Measurements from ENCODE around the gene NAV2.
"Not testable (repeated sequence)": the region's sequence is repeated elsewhere in the genome, so short reads cannot be mapped to it uniquely, and the experiment has no call there.

NAV2 gene

DNA sequence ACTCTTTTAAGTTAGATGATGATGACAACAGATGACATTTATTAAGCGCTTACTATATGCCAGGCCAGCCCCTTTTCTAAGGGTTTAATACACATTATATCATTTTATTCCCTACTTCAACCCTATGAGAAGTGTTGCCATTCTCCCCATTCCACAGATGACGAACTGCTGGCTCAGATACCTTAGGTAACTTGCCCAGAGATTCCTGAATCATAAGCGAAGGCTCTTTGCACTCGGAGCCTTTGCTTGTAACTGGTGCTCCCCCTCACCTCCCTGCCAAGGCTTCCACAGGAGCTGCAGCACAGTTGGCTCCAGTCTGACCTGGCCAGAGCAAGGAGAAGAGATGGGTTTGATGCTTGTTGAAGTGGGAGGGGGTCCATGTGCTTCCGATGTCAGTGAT lies 404.7 kb downstream of the NAV2 start:
- Histone ChIP-seq H3K27ac (no peak overlapping the region), H3K36me3 (ENCODE audit: insufficient read depth, low read length) (no peaks in the 10 kb centered on the region), H3K9me3 (ENCODE audit: low read depth, low read length) (no peaks in the 10 kb centered on the region), H3K9ac (ENCODE audit: insufficient read length) (no peak overlapping the region), H3K4me3 (no peak overlapping the region)
- no peak for TF ChIP-seq POLR2AphosphoS5 (IDR thresholded peaks at IDR 0.05; ENCODE audit: borderline replicate concordance, low read depth, low read length)
- TF ChIP-seq EZH2 (IDR thresholded peaks at IDR 0.05): no peak
- TF ChIP-seq FOXP2 (optimal IDR thresholded peaks at IDR 0.05; ENCODE audit: control extremely low read depth, extremely low read length, insufficient read depth): no peak
- no peak for DNase-seq (ENCODE audit: low read depth, low spot score)

- Histone ChIP-seq H3K9me3 (ENCODE audit: low read depth, low read length) (no peaks in the 10 kb centered on the region), H3K36me3 (ENCODE audit: insufficient read depth, low read length) (no peaks in the 10 kb centered on the region), H3K4me3 (no peak overlapping the region), H3K27ac (no peak overlapping the region), H3K9ac (ENCODE audit: insufficient read length) (no peak overlapping the region)
- no peak for TF ChIP-seq FOXP2 (optimal IDR thresholded peaks at IDR 0.05; ENCODE audit: control extremely low read depth, extremely low read length, insufficient read depth)
- no peak for TF ChIP-seq POLR2AphosphoS5 (IDR thresholded peaks at IDR 0.05; ENCODE audit: borderline replicate concordance, low read depth, low read length)
- no peak for TF ChIP-seq EZH2 (IDR thresholded peaks at IDR 0.05)
- DNase-seq (ENCODE audit: low read depth, low spot score): no peak
Measured at GRCh38 chr11:20118209-20118608, 405.6 kb downstream of the NAV2 start.

DNA sequence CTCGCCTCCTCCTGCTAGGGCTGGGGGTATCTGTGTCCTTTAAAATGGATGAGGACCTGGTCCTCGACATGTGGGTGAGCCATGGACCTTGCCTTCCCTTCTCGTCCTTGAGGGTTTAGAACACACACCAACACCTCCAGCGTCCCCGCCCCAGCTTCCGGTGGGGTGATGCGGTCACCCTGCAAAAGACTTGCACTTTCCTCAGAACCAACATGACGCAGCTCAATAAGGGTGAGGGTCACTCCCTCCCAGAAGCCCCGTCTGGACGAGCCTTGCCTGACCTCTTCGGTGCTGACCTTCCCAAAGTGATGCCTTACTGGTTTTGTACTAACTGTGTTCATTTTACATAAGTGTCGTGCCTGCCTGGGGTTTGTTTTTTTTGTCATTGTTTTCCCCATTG lies 406.7 kb downstream of the NAV2 start:
- DNase-seq (ENCODE audit: low read depth, low spot score): no peak

GRCh38 chr11:20120134-20120925 lies 407.7 kb downstream of the NAV2 start:
- H3K9ac ChIP-seq (ENCODE audit: insufficient read length): no peak overlapping the region
- no peaks in the 10 kb centered on the region for H3K36me3 ChIP-seq (ENCODE audit: insufficient read depth, low read length)
- H3K27ac ChIP-seq: no peak overlapping the region
- no peak overlapping the region for H3K4me3 ChIP-seq
- H3K9me3 ChIP-seq (ENCODE audit: low read depth, low read length): no peaks in the 10 kb centered on the region
- no peak for DNase-seq (ENCODE audit: low read depth, low spot score)
- TF ChIP-seq FOXP2 (optimal IDR thresholded peaks at IDR 0.05; ENCODE audit: control extremely low read depth, extremely low read length, insufficient read depth): no peak
- no peak for TF ChIP-seq POLR2AphosphoS5 (IDR thresholded peaks at IDR 0.05; ENCODE audit: borderline replicate concordance, low read depth, low read length)
- TF ChIP-seq EZH2 (IDR thresholded peaks at IDR 0.05): no peak

More for the DNA sequence above, 406.7 kb downstream of the NAV2 start:
- no peak overlapping the region for H3K4me3 ChIP-seq
- no peak overlapping the region for H3K27ac ChIP-seq
- no peaks in the 10 kb centered on the region for H3K9me3 ChIP-seq (ENCODE audit: low read depth, low read length)
- H3K36me3 ChIP-seq (ENCODE audit: insufficient read depth, low read length): no peaks in the 10 kb centered on the region
- TF ChIP-seq FOXP2 (optimal IDR thresholded peaks at IDR 0.05; ENCODE audit: control extremely low read depth, extremely low read length, insufficient read depth) (no peak), POLR2AphosphoS5 (IDR thresholded peaks at IDR 0.05; ENCODE audit: borderline replicate concordance, low read depth, low read length) (no peak), EZH2 (IDR thresholded peaks at IDR 0.05) (no peak)
- no peak overlapping the region for H3K9ac ChIP-seq (ENCODE audit: insufficient read length)

DNA sequence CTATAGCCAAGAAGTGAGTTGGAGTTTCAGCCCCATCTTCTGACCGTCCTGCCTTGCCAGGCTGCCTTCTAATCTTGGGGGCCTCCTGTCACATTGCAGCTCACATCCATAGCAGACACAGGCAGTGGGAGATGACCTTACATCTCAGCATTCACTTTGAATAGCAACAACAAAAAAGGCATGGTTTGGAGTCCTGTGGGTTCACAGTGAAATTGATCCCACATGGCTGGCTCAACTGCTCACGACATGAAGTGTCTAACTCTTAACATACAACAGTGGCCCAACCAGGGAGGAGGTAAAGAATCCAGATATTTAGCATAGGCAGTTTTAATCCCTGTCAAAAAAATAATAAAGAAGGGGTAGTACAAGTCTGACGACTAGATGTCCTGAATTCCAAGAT lies 409.5 kb downstream of the NAV2 start:
- TF ChIP-seq EZH2 (IDR thresholded peaks at IDR 0.05) (no peak), FOXP2 (optimal IDR thresholded peaks at IDR 0.05; ENCODE audit: control extremely low read depth, extremely low read length, insufficient read depth) (no peak), POLR2AphosphoS5 (IDR thresholded peaks at IDR 0.05; ENCODE audit: borderline replicate concordance, low read depth, low read length) (no peak)
- H3K36me3 ChIP-seq (ENCODE audit: insufficient read depth, low read length): no peaks in the 10 kb centered on the region
- H3K9me3 ChIP-seq (ENCODE audit: low read depth, low read length): no peaks in the 10 kb centered on the region
- H3K27ac ChIP-seq: no peak overlapping the region
- no peak for DNase-seq (ENCODE audit: low read depth, low spot score)
- no peak overlapping the region for H3K9ac ChIP-seq (ENCODE audit: insufficient read length)
- no peak overlapping the region for H3K4me3 ChIP-seq

- Histone ChIP-seq H3K36me3 (ENCODE audit: insufficient read depth, low read length) (no peaks in the 10 kb centered on the region), H3K9me3 (ENCODE audit: low read depth, low read length) (no peaks in the 10 kb centered on the region), H3K27ac (no peak overlapping the region), H3K9ac (ENCODE audit: insufficient read length) (no peak overlapping the region), H3K4me3 (no peak overlapping the region)
- no peak for DNase-seq (ENCODE audit: low read depth, low spot score)
- TF ChIP-seq POLR2AphosphoS5 (IDR thresholded peaks at IDR 0.05; ENCODE audit: borderline replicate concordance, low read depth, low read length): no peak
- TF ChIP-seq EZH2 (IDR thresholded peaks at IDR 0.05): no peak
- no peak for TF ChIP-seq FOXP2 (optimal IDR thresholded peaks at IDR 0.05; ENCODE audit: control extremely low read depth, extremely low read length, insufficient read depth)
Measured at GRCh38 chr11:20125927-20126326, 413.3 kb downstream of the NAV2 start.

DNA sequence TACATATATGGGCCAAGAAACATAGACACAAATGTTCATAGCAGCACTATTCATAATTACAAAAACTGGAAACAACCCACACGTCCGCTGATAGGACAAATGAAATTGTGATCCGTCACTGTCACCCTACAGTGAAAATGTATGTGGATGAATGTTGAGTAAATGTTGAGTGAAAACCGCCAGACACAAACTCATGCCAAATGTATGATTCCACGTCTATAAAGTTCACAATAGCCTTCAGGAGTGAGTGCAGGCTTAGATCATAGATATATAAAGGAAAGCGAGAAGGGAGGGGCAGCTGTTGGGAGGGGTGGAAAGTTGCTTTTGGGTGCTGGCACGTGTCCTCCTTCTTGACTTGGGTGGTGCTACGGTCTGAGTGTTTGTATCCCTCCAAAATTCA lies 414.1 kb downstream of the NAV2 start:
- no peak for TF ChIP-seq POLR2AphosphoS5 (IDR thresholded peaks at IDR 0.05; ENCODE audit: borderline replicate concordance, low read depth, low read length)
- TF ChIP-seq FOXP2 (optimal IDR thresholded peaks at IDR 0.05; ENCODE audit: control extremely low read depth, extremely low read length, insufficient read depth): no peak
- TF ChIP-seq EZH2 (IDR thresholded peaks at IDR 0.05): no peak
- DNase-seq (ENCODE audit: low read depth, low spot score): no peak
- Histone ChIP-seq H3K9ac (ENCODE audit: insufficient read length) (no peak overlapping the region), H3K36me3 (ENCODE audit: insufficient read depth, low read length) (no peaks in the 10 kb centered on the region), H3K9me3 (ENCODE audit: low read depth, low read length) (no peaks in the 10 kb centered on the region), H3K27ac (no peak overlapping the region), H3K4me3 (no peak overlapping the region)

DNA sequence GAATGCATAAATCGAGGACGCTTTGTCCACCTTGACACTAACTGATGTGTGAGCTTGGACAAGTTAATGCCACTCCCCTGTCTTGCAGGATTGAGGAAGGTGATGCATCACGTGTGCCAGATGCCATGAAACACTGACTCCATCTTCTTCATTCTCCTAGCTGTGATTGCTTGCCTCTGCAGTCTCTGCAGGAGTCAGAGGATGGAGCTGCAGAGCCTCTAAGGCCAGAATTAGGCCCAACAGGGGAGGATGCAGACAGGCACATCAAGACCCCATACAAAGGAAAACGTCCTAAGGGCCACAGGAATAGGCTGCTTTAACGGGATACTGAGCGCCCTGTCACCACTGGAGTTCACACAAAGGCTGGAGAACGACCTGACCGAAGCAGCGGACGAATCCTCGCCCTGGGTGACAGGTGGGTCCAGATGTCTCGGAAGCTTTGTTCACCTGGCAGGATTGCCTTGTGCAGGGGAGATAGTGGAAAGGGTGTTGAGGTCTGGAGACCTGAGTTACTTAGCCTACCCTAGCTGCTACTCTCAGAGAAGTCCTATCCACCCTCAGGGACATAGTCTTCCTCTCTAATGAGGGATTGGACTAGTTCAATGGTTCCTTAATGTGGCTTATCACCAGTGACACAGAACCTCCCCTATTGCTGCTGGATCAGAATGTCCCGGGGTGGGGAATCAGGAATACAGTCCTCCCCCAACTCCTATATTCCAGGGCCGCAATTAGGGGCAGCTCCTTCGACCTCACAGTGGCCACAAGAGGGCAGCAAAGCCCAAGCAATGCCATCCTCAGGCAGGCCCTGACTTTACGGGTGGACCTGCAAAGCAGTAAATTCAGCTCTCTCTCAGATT lies 415.3 kb downstream of the NAV2 start:
- Histone ChIP-seq H3K36me3 (ENCODE audit: insufficient read depth, low read length) (no peaks in the 10 kb centered on the region), H3K27ac (no peak overlapping the region), H3K9me3 (ENCODE audit: low read depth, low read length) (no peaks in the 10 kb centered on the region), H3K9ac (ENCODE audit: insufficient read length) (no peak overlapping the region), H3K4me3 (no peak overlapping the region)
- DNase-seq (ENCODE audit: low read depth, low spot score): peak; percentile 5
- TF ChIP-seq EZH2 (IDR thresholded peaks at IDR 0.05) (no peak), FOXP2 (optimal IDR thresholded peaks at IDR 0.05; ENCODE audit: control extremely low read depth, extremely low read length, insufficient read depth) (no peak)

GRCh38 chr11:20128528-20128825 lies 415.8 kb downstream of the NAV2 start:
- H3K4me3 ChIP-seq; H3K27ac ChIP-seq; DNase-seq (ENCODE audit: low read depth, low spot score); H3K9me3 ChIP-seq (ENCODE audit: low read depth, low read length); H3K36me3 ChIP-seq (ENCODE audit: insufficient read depth, low read length); H3K9ac ChIP-seq (ENCODE audit: insufficient read length): not testable (repeated sequence)

Data from SK-N-MC (cell line).